GM23338 (cell line): ENCODE data around the gene ARL13B. TPM values are rescaled to one million over a fixed set of nuclear protein-coding genes. Genes with fewer than 3 reads are reported as not detected.

Experiments
- ATAC-seq: fragments of 200-7000 bp; cut with Tn5 transposase; 3 replicates; pipeline ENCODE4 v1.9.1; 2020
- DNase-seq: peaks from one replicate; pipeline ENCODE4 v3.0.0-alpha.2; 2015; ENCODE audit warnings: low spot score
- H2AFZ ChIP-seq: fragments of 200-600 bp; sonication (generic); 2 replicates; pipeline ENCODE4 v1.8.0; 2016; ENCODE audit warnings: antibody characterized with exemption, mild to moderate bottlenecking, moderate library complexity
- H3F3A ChIP-seq: fragments of 200-600 bp; sonication (generic); replicated peaks from 2 replicates; pipeline ENCODE4 v1.8.0; 2017; ENCODE audit warnings: antibody characterized with exemption, mixed run types, low read depth
- H3K27ac ChIP-seq: fragments of 200-600 bp; sonication (generic); 2 replicates; pipeline ENCODE4 v1.6.1; 2016; ENCODE audit warnings: low read depth
- H3K27me3 ChIP-seq: fragments of 200-600 bp; sonication (generic); 2 replicates; pipeline ENCODE4 v1.8.0; 2016; ENCODE audit warnings: mild to moderate bottlenecking, mixed run types, moderate library complexity; ENCODE audit not compliant: insufficient read depth
- H3K36me3 ChIP-seq: fragments of 200-600 bp; sonication (generic); 2 replicates; pipeline ENCODE4 v1.8.0; 2016; ENCODE audit warnings: mild to moderate bottlenecking; ENCODE audit not compliant: insufficient read depth
- H3K4me1 ChIP-seq: fragments of 200-600 bp; sonication (generic); 2 replicates; pipeline ENCODE4 v1.8.0; 2016; ENCODE audit warnings: mild to moderate bottlenecking, moderate library complexity; ENCODE audit not compliant: insufficient read depth
- H3K4me2 ChIP-seq: fragments of 200-600 bp; sonication (generic); 2 replicates; pipeline ENCODE4 v1.7.1; 2017; ENCODE audit warnings: mixed run types
- H3K4me3 ChIP-seq: fragments of 200-600 bp; sonication (generic); 2 replicates; pipeline ENCODE4 v1.6.1; 2016; ENCODE audit warnings: mixed run types
- H3K79me2 ChIP-seq: fragments of 200-600 bp; sonication (generic); replicated peaks from 2 replicates; pipeline ENCODE4 v1.8.0; 2017; ENCODE audit warnings: mild to moderate bottlenecking; ENCODE audit not compliant: insufficient read depth
- H3K9me2 ChIP-seq: fragments of 200-600 bp; sonication (generic); 2 replicates; pipeline ENCODE4 v1.8.0; 2017; ENCODE audit not compliant: insufficient read depth
- H4K20me1 ChIP-seq: fragments of 200-600 bp; sonication (generic); replicated peaks from 2 replicates; pipeline ENCODE4 v1.8.0; 2017; ENCODE audit warnings: mild to moderate bottlenecking; ENCODE audit not compliant: insufficient read depth
- H3K27ac Mint-ChIP-seq: 2 replicates; pipeline ENCODE4 v1.8.0; 2020; ENCODE audit warnings: inconsistent platforms, mild to moderate bottlenecking, moderate library complexity, mixed read lengths
- H3K27me3 Mint-ChIP-seq: 3 replicates; pipeline ENCODE4 v1.8.0; 2022; ENCODE audit warnings: low read depth, mild to moderate bottlenecking, moderate library complexity, mixed read lengths, inconsistent platforms; ENCODE audit not compliant: insufficient read depth, poor library complexity
- H3K36me3 Mint-ChIP-seq: 3 replicates; pipeline ENCODE4 v1.8.0; 2021; ENCODE audit warnings: low read depth, mild to moderate bottlenecking, inconsistent platforms, moderate library complexity, mixed read lengths
- H3K4me1 Mint-ChIP-seq: 3 replicates; pipeline ENCODE4 v1.8.0; 2020; ENCODE audit warnings: mild to moderate bottlenecking, inconsistent platforms, mixed read lengths
- H3K4me3 Mint-ChIP-seq: 3 replicates; pipeline ENCODE4 v1.8.0; 2021; ENCODE audit warnings: moderate library complexity, mild to moderate bottlenecking, inconsistent platforms, mixed read lengths
- H3K9me3 Mint-ChIP-seq: 3 replicates; pipeline ENCODE4 v1.8.0; 2020; ENCODE audit warnings: moderate library complexity, mild to moderate bottlenecking, inconsistent platforms, mixed read lengths
- CREB1 ChIP-seq: fragments of 250-450 bp; sonication (Bioruptor Pico); IDR thresholded peaks from 2 replicates; pipeline ENCODE4 v1.5.0; 2020; ENCODE audit warnings: low read depth, mild to moderate bottlenecking, moderate library complexity
- CTCF ChIP-seq, 2 experiments: fragments of 200-600 bp in 1 of 2; sonication (generic) in 1 of 2; conservative IDR thresholded peaks; 2 replicates each; pipeline versions ENCODE4 v1.5.1 to v1.6.1; 2016 to 2017; ENCODE audit warnings: antibody characterized with exemption in 2 of 2, low read depth in 2 of 2, mild to moderate bottlenecking in 2 of 2, moderate library complexity in 1 of 2
- EZH2 ChIP-seq: fragments of 200-600 bp; sonication (generic); IDR thresholded peaks from one replicate; pipeline ENCODE4 v1.8.0; 2017; ENCODE audit warnings: antibody characterized with exemption, mild to moderate bottlenecking, low read depth; ENCODE audit not compliant: unreplicated experiment
- JUNB ChIP-seq: IDR thresholded peaks from one replicate; pipeline ENCODE4 v1.6.1; 2016; ENCODE audit warnings: antibody characterized with exemption; ENCODE audit not compliant: unreplicated experiment
- NANOG ChIP-seq: IDR thresholded peaks from 2 replicates; pipeline ENCODE4 v1.6.1; 2016; ENCODE audit warnings: antibody characterized with exemption, borderline replicate concordance
- POLR2AphosphoS5 ChIP-seq: IDR thresholded peaks from 2 replicates; pipeline ENCODE4 v1.6.1; 2016; ENCODE audit warnings: antibody characterized with exemption, low read depth
- STAT1 ChIP-seq: IDR thresholded peaks from one replicate; pipeline ENCODE4 v1.6.1; 2016; ENCODE audit warnings: antibody characterized with exemption; ENCODE audit not compliant: unreplicated experiment
- ZNF114 ChIP-seq: fragments of 250-450 bp; sonication (Bioruptor Pico); IDR thresholded peaks from 2 replicates; pipeline ENCODE4 v1.5.0; 2020; ENCODE audit warnings: mild to moderate bottlenecking, moderate library complexity
- ZNF462 ChIP-seq: fragments of 250-450 bp; sonication (Bioruptor Pico); IDR thresholded peaks from 2 replicates; pipeline ENCODE4 v1.5.0; 2020; ENCODE audit warnings: mild to moderate bottlenecking, moderate library complexity
- polyA plus RNA-seq: library from polyadenylated mRNA; unstranded; fragments of >200 nt; fragmentation: Nextera tagmentation; extraction: Ambion mirVana; gene quantifications from 2 replicates; pipeline ENCODE4 v1.2.1, GENCODE V29; 2016
- total RNA-seq: library from RNA; depleted of rRNA; stranded (reverse); fragments of >200 nt; shearing (Covaris generic); gene quantifications from 2 replicates; pipeline ENCODE4 v1.2.3, GENCODE V29; 2014
- TF ChIP-seq, protein P1 (sequence below): IDR thresholded peaks from one replicate; pipeline ENCODE4 v1.6.1; 2018; ENCODE audit warnings: antibody characterized with exemption; ENCODE audit not compliant: unreplicated experiment

The ARL13B gene
- total and polyA plus RNA-seq, 2 experiments from 2014 or later, result 7.9 to 17.1 TPM

- Histone ChIP-seq H2AFZ (no peak overlapping the region), H3K9me2 (no peaks in the 10 kb centered on the region), H3K36me3 (no peaks in the 10 kb centered on the region), H3K27ac (no peak overlapping the region), H3K4me1 (no peaks in the 10 kb centered on the region), H3F3A (no peaks in the 10 kb centered on the region), H3K27me3 (no peaks in the 10 kb centered on the region), H4K20me1 (no peaks in the 10 kb centered on the region), H3K79me2 (peaks cover 10% of the 10 kb centered on the region; the same call in 1 of the 2 replicates), H3K4me2 (no peak overlapping the region), H3K4me3 (no peak overlapping the region)
- Mint-ChIP-seq H3K27ac (no peak overlapping the region), H3K36me3 (no peaks in the 10 kb centered on the region), H3K9me3 (no peaks in the 10 kb centered on the region; the same call in 2 of the 3 replicates), H3K27me3 (peaks cover 6% of the 10 kb centered on the region), H3K4me1 (peaks cover 2% of the 10 kb centered on the region; the same call in 1 of the 3 replicates), H3K4me3 (no peak overlapping the region)
- ATAC-seq, result no peak
- DNase-seq, result no peak
- TF ChIP-seq JUNB, result no peak
- TF ChIP-seq EZH2, result no peak
- TF ChIP-seq, protein P1, sequence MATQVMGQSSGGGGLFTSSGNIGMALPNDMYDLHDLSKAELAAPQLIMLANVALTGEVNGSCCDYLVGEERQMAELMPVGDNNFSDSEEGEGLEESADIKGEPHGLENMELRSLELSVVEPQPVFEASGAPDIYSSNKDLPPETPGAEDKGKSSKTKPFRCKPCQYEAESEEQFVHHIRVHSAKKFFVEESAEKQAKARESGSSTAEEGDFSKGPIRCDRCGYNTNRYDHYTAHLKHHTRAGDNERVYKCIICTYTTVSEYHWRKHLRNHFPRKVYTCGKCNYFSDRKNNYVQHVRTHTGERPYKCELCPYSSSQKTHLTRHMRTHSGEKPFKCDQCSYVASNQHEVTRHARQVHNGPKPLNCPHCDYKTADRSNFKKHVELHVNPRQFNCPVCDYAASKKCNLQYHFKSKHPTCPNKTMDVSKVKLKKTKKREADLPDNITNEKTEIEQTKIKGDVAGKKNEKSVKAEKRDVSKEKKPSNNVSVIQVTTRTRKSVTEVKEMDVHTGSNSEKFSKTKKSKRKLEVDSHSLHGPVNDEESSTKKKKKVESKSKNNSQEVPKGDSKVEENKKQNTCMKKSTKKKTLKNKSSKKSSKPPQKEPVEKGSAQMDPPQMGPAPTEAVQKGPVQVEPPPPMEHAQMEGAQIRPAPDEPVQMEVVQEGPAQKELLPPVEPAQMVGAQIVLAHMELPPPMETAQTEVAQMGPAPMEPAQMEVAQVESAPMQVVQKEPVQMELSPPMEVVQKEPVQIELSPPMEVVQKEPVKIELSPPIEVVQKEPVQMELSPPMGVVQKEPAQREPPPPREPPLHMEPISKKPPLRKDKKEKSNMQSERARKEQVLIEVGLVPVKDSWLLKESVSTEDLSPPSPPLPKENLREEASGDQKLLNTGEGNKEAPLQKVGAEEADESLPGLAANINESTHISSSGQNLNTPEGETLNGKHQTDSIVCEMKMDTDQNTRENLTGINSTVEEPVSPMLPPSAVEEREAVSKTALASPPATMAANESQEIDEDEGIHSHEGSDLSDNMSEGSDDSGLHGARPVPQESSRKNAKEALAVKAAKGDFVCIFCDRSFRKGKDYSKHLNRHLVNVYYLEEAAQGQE, result no peak
- TF ChIP-seq NANOG, result no peak
- TF ChIP-seq ZNF462 (CRISPR knock-in tag), result no peak
- TF ChIP-seq CTCF (conservative IDR thresholded peaks at IDR 0.05; ENCODE audit: low read depth in 2 of 2), result no peak
- no peak for TF ChIP-seq POLR2AphosphoS5
- TF ChIP-seq ZNF114 (CRISPR knock-in tag), result no peak
- no peak for TF ChIP-seq STAT1
- TF ChIP-seq CREB1 (CRISPR knock-in tag), result no peak
These were observed 81.3 kb downstream of the ARL13B start for GRCh38 chr3:94061297-94061696.
